T-helper 1 cell treated with Interleukin-12 subunit alpha and Interleukin-12 subunit beta and Interleukin-4 antibody, amounts not matched to agents 30 ng/mL and 1 ng/mL, for 36 hours (primary cell): ENCODE results near the gene OLIG1. TPM values are rescaled to one million over a fixed set of nuclear protein-coding genes. Genes with fewer than 3 reads are reported as not detected.

Source experiments
- intact Hi-C: fragments of 100-400 bp; cut with micrococcal nuclease; formaldehyde crosslinking; loops from one replicate; pipeline ENCODE4 v1.15.1; 2024
- total RNA-seq: library from RNA; stranded (reverse); gene quantifications from 2 replicates; pipeline ENCODE4 v1.2.3, GENCODE V29; 2022

The OLIG1 gene
- total RNA-seq, 1 donor from 2014 or later = not detected

GRCh38 chr21:33030633-33031032 is 39.3 kb upstream of the OLIG1 start:
- intact Hi-C loops = no loop called here

DNA sequence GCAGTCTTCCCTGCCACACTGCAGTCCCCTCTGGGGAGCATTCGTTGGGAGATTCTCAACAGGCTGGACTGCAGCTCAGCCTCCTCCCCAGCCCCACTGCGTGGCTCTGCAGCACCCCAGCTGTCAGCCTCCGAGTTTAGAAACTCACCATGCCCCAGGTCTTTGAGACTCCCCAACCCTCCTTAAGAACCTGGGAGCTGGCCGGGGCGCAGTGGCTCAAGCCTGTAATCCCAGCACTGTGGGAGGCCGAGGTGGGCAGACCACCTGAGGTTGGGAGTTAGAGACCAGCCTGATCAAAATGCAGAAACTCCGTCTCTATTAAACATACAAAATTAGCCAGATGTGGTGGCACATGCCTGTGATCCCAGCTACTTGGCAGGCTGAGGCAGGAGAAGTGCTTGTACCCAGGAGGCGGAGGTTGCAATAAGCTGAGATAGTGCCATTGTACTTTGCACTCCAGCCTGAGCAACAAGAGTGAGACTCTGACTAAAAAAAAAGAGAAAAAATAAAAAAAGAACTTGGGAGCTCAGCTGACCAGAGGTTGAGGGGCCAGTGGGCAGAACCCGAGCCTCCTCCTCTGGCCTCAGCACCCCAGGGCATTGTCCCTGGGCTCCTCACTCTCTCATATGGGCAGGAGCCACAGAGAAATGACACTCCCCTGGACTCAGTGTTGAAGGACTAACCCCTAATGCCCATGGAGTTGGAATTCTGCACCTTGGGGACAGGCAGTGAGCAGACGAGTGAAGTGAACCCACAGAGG is 38.6 kb upstream of the OLIG1 start:
- intact Hi-C loops = no loop called here

DNA sequence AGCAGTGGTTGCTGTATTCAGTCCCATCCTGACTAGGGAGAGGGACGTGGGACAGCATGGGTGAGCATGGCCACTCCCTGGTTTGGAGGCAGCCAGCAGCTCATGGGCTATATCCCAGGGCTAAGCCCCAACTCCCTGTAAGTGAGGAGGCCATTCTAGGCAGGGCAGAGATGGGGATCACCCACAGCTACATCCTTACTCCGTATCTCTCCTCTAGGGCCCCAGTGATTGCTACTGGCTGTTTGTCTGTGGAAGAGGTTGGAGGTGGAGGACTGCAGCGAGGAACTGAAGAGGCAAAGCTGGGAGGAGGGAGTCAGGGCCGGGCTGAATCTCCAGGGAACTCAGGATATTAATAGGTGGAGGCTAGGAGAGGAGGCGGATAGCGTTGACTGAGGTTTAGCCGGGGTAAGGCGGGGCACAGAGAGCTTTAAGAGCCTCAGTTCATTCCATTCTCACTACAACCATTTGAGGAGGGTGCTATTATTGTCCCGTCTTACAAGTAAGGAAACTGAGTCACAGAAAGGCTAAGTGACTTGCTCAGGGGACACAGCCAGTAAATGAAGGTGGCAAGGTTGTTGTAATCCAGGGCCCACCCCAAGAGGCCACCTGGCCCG is 37.4 kb upstream of the OLIG1 start:
- intact Hi-C loops = no loop called here

DNA sequence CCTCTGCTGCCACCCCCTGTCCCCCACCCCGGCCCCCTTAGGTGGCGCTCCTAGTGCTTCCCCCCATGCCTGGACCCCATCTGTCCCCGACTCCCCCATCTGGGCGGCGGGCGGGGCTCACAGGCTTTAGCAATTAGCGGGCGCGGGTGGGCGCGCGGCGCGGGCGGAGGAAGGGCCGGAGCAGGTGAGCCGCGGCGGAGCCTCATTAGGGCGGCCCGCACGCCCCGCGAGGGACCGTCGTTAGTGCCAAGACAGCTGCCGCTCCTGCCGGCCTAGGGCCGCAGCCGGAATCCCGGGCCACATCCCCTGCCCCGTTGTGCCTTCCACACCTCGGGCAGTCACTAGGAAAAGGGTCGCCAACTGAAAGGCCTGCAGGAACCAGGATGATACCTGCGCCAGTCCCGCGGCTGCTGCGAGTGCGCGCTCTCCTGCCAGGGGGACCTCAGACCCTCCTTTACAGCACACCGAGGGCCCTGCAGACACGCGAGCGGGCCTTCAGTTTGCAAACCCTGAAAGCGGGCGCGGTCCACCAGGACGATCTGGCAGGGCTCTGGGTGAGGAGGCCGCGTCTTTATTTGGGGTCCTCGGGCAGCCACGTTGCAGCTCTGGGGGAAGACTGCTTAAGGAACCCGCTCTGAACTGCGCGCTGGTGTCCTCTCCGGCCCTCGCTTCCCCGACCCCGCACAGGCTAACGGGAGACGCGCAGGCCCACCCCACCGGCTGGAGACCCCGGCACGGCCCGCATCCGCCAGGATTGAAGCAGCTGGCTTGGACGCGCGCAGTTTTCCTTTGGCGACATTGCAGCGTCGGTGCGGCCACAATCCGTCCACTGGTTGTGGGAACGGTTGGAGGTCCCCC is 36.6 kb upstream of the OLIG1 start:
- intact Hi-C loops = no loop called here

- intact Hi-C loops = no loop called here
These were observed 36.0 kb upstream of the OLIG1 start for GRCh38 chr21:33033961-33034413.

GRCh38 chr21:33035147-33035546 is 34.8 kb upstream of the OLIG1 start:
- intact Hi-C loops = no loop called here

DNA sequence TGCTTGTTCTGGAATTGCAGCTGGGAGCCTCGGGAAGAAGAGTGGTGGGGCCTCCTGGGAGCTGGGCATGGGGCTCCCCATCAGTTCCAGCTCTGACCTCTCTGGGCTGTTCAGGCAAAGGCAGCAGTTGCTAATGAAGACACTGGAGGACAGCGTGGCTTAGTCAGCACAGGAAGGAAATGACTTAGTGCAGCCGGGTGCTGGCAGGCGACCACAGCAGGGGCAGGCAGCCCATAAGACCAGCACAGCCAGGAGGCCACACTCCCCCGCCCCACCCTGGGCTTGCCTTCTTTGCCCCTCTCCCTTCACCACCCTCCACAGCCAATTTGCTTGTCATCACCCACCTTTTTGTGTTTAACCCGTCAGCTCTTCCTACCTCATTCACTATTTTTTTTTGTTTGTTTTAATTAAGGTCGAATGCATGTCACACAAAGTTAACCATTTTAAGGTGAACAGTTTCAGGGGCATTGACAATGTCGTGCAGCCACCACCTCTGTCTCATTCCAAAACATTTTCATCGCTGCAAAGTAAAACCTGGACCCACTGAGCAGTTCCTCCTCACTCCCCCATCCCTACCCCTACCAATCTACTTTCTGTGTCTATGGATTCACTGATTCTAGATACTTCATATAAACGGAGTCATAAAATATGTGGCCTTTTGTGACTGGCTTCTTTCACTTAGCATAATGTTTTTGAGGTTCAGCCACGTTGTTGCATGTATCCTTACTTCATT is 33.3 kb upstream of the OLIG1 start:
- intact Hi-C loops = no loop called here

GRCh38 chr21:33037501-33037900 is 32.4 kb upstream of the OLIG1 start:
- intact Hi-C loops = no loop called here

- intact Hi-C loops = no loop called here
These were observed 30.4 kb upstream of the OLIG1 start for GRCh38 chr21:33039536-33039935.

DNA sequence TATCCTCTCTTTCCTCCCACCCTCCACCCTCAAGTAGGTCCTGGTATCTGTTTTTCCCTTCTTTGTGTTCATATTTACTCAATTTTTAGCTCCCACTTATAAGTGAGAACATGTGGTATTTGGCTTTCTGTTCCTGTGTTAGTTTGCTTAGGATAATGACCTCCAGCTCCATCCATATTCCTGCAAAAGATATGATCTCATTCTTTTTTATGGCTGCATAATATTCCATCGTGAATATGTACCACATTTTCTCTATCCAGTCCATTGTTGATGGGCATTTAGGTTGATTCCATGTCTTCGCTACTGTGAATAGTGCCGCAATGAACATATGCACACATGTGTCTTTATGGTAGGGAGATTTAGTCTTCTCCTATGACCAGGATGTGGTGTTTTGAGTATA is 29.7 kb upstream of the OLIG1 start:
- intact Hi-C loops = no loop called here

GRCh38 chr21:33041981-33042380 is 28.0 kb upstream of the OLIG1 start:
- intact Hi-C loops = no loop called here

- intact Hi-C loops = no loop called here
These were observed 27.1 kb upstream of the OLIG1 start for GRCh38 chr21:33042812-33043211.

- intact Hi-C loops = no loop called here
These were observed 23.5 kb upstream of the OLIG1 start for GRCh38 chr21:33046455-33046854.

GRCh38 chr21:33047231-33047630 is 22.7 kb upstream of the OLIG1 start:
- intact Hi-C loops = no loop called here

DNA sequence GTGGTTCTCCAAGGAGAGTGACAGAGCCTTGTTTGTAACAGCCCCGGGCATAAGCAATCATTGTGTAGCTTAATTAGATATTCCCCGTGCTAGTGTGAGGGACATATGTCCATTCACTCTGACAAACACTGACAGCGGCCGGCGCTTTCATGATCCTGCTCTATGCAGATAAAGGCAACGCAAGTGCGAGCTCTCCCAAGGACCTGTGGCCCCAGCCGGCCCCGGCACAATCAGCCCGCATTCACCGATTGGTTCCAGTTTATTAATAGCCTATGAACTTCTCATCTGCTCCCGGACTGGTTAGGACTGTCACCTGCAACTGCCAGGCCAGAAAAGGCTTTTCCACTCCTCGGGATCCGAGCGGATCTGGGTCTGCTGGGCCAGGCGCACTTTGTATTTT is 18.0 kb upstream of the OLIG1 start:
- intact Hi-C loops = no loop called here

GRCh38 chr21:33053951-33054350 is 16.0 kb upstream of the OLIG1 start:
- intact Hi-C loops = no loop called here

GRCh38 chr21:33055991-33056390 is 13.9 kb upstream of the OLIG1 start:
- intact Hi-C loops = no loop called here

GRCh38 chr21:33057385-33057940 is 12.5 kb upstream of the OLIG1 start:
- intact Hi-C loops = no loop called here

DNA sequence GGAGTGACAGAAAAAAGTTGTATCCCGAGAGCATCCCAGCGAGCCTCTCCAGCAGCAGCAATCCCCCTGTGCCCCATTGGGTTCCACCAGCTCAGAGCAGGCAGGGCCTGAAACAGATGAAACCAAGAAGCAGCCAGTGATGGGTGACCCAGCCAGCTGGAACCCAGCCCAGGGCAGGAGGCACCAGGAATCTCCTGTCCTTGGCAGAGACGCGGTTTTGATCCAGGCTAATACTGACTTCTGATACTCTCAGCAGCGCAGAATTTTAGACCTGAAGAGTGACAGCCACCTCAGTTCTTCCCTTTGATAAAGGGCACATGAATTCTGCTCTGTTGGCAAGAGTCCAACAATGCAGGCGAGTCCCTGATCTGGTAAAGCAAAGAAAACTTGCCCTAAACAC is 11.4 kb upstream of the OLIG1 start:
- intact Hi-C loops = no loop called here

DNA sequence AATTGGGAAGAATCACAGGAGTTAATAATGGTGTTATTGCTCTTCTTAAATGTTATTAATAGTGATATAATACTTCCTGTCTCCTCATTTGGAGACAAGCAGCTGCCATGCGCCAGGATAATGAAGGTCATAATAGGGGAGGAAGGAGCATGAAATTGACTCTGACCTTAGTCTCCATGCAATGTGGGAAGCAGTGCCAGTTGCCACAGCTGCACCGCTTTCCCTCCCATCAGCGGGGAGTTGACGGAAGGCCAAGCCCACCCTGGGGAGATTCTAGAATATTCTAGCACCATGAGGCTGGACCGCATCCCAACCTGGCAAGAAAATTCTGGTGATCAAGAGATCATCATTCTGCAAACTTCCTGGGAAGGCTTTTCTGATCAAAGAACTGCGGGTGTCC is 11.0 kb upstream of the OLIG1 start:
- intact Hi-C loops = no loop called here

DNA sequence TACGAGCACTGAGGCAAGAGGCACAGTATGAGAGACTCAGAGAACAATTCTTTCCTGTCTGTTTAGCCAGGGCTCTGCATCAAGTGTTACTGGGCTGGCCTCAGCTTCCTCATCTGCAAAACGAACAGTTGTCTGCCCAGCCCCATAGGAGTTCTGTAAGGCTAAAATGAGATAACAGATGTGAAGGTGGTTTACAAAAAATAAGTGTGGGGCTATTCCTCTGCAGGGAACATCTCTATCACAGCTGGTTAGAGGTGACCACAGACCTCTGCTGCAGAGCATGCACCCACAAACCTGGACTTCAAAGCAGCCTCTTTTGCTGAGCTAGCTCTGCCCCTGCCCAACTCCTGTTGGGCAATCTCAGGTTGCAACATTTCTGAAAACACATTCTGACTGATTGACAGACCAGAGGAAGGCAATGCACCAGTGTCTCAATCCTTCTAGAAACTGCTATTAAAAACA is 10.5 kb upstream of the OLIG1 start:
- intact Hi-C loops = no loop called here
